HG03060 (cell line): Measurements from ENCODE around the gene UQCRC2.
"Not testable (repeated sequence)": the region's sequence is repeated elsewhere in the genome, so short reads cannot be mapped to it uniquely, and the experiment has no call there.

Experiments
- ATAC-seq: cut with Tn5 transposase; IDR thresholded peaks from one replicate; pipeline ENCODE4 v1.9.1; 2021; ENCODE audit warnings: low read depth, moderate number of reproducible peaks; ENCODE audit not compliant: unreplicated experiment

Gene UQCRC2

GRCh38 chr16:21980032-21980431, 26.9 kb downstream of the UQCRC2 start:
- no peak for ATAC-seq

GRCh38 chr16:21982108-21982507, 28.9 kb downstream of the UQCRC2 start:
- ATAC-seq, result no peak

GRCh38 chr16:21984062-21984461, 30.9 kb downstream of the UQCRC2 start:
- ATAC-seq, result no peak

- ATAC-seq, result no peak
These were observed 32.4 kb downstream of the UQCRC2 start for GRCh38 chr16:21985524-21985923.

- no peak for ATAC-seq
These were observed 33.6 kb downstream of the UQCRC2 start for GRCh38 chr16:21986692-21987246.

GRCh38 chr16:21987498-21987897, 34.3 kb downstream of the UQCRC2 start:
- no peak for ATAC-seq

GRCh38 chr16:21989133-21989532, 36.0 kb downstream of the UQCRC2 start:
- no peak for ATAC-seq

GRCh38 chr16:21989751-21990150, 36.6 kb downstream of the UQCRC2 start:
- no peak for ATAC-seq

GRCh38 chr16:21990381-21990944, 37.3 kb downstream of the UQCRC2 start:
- no peak for ATAC-seq

- no peak for ATAC-seq
These were observed 38.5 kb downstream of the UQCRC2 start for GRCh38 chr16:21991621-21992020.

GRCh38 chr16:21994856-21995465, 41.8 kb downstream of the UQCRC2 start:
- no peak for ATAC-seq

- no peak for ATAC-seq
These were observed 43.9 kb downstream of the UQCRC2 start for GRCh38 chr16:21996923-21997696.

- no peak for ATAC-seq
These were observed 44.7 kb downstream of the UQCRC2 start for GRCh38 chr16:21997697-21998480.

GRCh38 chr16:22001591-22001990, 48.4 kb downstream of the UQCRC2 start:
- ATAC-seq, result no peak

GRCh38 chr16:22002047-22002446, 48.9 kb downstream of the UQCRC2 start:
- ATAC-seq, result not testable (repeated sequence)

GRCh38 chr16:22003195-22003594, 50.0 kb downstream of the UQCRC2 start:
- no peak for ATAC-seq

GRCh38 chr16:22004341-22004740, 51.2 kb downstream of the UQCRC2 start:
- no peak for ATAC-seq

GRCh38 chr16:22005746-22006145, 52.6 kb downstream of the UQCRC2 start:
- ATAC-seq, result no peak

- no peak for ATAC-seq
These were observed 53.5 kb downstream of the UQCRC2 start for GRCh38 chr16:22006636-22007035.

- no peak for ATAC-seq
These were observed 54.0 kb downstream of the UQCRC2 start for GRCh38 chr16:22007159-22007508.
